Ishikawa (cell line): ENCODE results near the gene GC.

Source experiments
- CREB1 ChIP-seq: IDR thresholded peaks from 2 replicates; pipeline ENCODE4 v1.6.1; 2012; ENCODE audit warnings: low read depth
- EP300 ChIP-seq: IDR thresholded peaks from 2 replicates; pipeline ENCODE4 v1.6.1; 2012; ENCODE audit warnings: borderline replicate concordance
- FOXM1 ChIP-seq: IDR thresholded peaks from 2 replicates; pipeline ENCODE4 v1.6.1; 2012; ENCODE audit warnings: low read depth, borderline replicate concordance
- MAX ChIP-seq: IDR thresholded peaks from 2 replicates; pipeline ENCODE4 v1.6.1; 2012
- NFIC ChIP-seq: IDR thresholded peaks from 2 replicates; pipeline ENCODE4 v1.6.1; 2012
- RAD21 ChIP-seq: IDR thresholded peaks from 2 replicates; pipeline ENCODE4 v1.6.1; 2012; ENCODE audit warnings: low read depth
- REST ChIP-seq: IDR thresholded peaks from 2 replicates; pipeline ENCODE4 v1.6.1; 2012; ENCODE audit warnings: low read depth, mild to moderate bottlenecking
- TAF1 ChIP-seq: IDR thresholded peaks from 2 replicates; pipeline ENCODE4 v1.6.1; 2012; ENCODE audit warnings: low read depth, mild to moderate bottlenecking
- TCF12 ChIP-seq: IDR thresholded peaks from 2 replicates; pipeline ENCODE4 v1.6.1; 2012; ENCODE audit warnings: low read depth
- TEAD4 ChIP-seq: IDR thresholded peaks from 2 replicates; pipeline ENCODE4 v1.6.1; 2012
- USF1 ChIP-seq: IDR thresholded peaks from 2 replicates; pipeline ENCODE4 v1.6.1; 2012
- YY1 ChIP-seq: IDR thresholded peaks from 2 replicates; pipeline ENCODE4 v1.6.1; 2012; ENCODE audit warnings: low read depth
- ZBTB7A ChIP-seq: IDR thresholded peaks from 2 replicates; pipeline ENCODE4 v1.6.1; 2012; ENCODE audit warnings: low read depth

GC gene

DNA sequence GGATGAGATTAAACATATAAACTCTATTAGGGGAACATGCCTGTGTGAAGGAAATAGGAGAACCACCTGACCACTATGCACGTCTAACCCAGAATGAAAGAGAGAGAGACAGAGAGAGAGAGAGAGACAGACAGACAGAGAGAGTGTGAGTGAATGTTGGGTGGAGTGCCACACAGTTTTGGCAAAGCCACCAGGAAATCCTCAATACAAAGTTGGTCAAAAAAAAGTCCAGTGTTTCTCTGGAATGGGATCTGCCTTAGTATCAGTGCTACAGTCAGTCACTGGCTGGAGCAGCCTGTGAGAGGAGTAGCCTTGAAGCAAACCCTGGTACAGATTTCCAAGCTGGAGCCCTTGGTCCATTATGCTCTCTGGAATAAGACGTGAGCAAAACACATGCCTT is 91.7 kb downstream of the GC start:
- TF ChIP-seq RAD21 (no peak), NFIC (no peak), ZBTB7A (no peak), TCF12 (no peak), TEAD4 (no peak), YY1 (no peak), EP300 (no peak), CREB1 (no peak), USF1 (no peak), FOXM1 (no peak), MAX (no peak), REST (no peak), TAF1 (no peak)
